NB4 (cell line): ENCODE results near the gene CHRNE.
"Not testable (repeated sequence)": the region's sequence is repeated elsewhere in the genome, so short reads cannot be mapped to it uniquely, and the experiment has no call there.

ENCODE experiments used
- CTCF ChIP-seq: IDR thresholded peaks from one replicate; pipeline ENCODE4 v1.5.1; 2012; ENCODE audit warnings: low read depth, low read length
- MAX ChIP-seq: IDR thresholded peaks from 2 replicates; pipeline ENCODE4 v1.6.1; 2011; ENCODE audit warnings: low read depth, low read length
- POLR2A ChIP-seq: IDR thresholded peaks from 2 replicates; pipeline ENCODE4 v1.6.1; 2011; ENCODE audit warnings: mild to moderate bottlenecking; ENCODE audit not compliant: insufficient read length; ENCODE audit errors: extremely low read depth

GRCh38 chr17:4914551-4914950 is 11.7 kb upstream of the CHRNE start:
- not testable (repeated sequence) for TF ChIP-seq CTCF, POLR2A, MAX
